HG03442 (cell line): ENCODE measurements around the gene FBXW8.
A peak's percentile ranks its signal among the peaks of the same experiment; 100 is the strongest.

Experiments used
- ATAC-seq: cut with Tn5 transposase; IDR thresholded peaks from one replicate; pipeline ENCODE4 v1.9.1; 2021; ENCODE audit warnings: mild to moderate bottlenecking, moderate library complexity; ENCODE audit not compliant: unreplicated experiment

Gene FBXW8

GRCh38 chr12:116885491-116885890 is 25.3 kb upstream of the FBXW8 start:
- ATAC-seq: no peak

GRCh38 chr12:116887244-116887643 is 23.5 kb upstream of the FBXW8 start:
- ATAC-seq: no peak

GRCh38 chr12:116887897-116888296 is 22.9 kb upstream of the FBXW8 start:
- ATAC-seq: no peak

- no peak for ATAC-seq
These were observed 20.4 kb upstream of the FBXW8 start for GRCh38 chr12:116890330-116890729.

- no peak for ATAC-seq
These were observed 19.7 kb upstream of the FBXW8 start for GRCh38 chr12:116891019-116891418.

- ATAC-seq: no peak
These were observed 18.2 kb upstream of the FBXW8 start for GRCh38 chr12:116892349-116893140.

- no peak for ATAC-seq
These were observed 15.8 kb upstream of the FBXW8 start for GRCh38 chr12:116894913-116895312.

- no peak for ATAC-seq
These were observed 14.3 kb upstream of the FBXW8 start for GRCh38 chr12:116896411-116896924.

- no peak for ATAC-seq
These were observed 13.3 kb upstream of the FBXW8 start for GRCh38 chr12:116897476-116897875.

GRCh38 chr12:116898669-116899068 is 12.1 kb upstream of the FBXW8 start:
- ATAC-seq: no peak

GRCh38 chr12:116901612-116902011 is 9.1 kb upstream of the FBXW8 start:
- ATAC-seq: no peak

GRCh38 chr12:116903818-116904217 is 6.9 kb upstream of the FBXW8 start:
- ATAC-seq: no peak

- ATAC-seq: no peak
These were observed 4.5 kb upstream of the FBXW8 start for GRCh38 chr12:116906285-116906684.

GRCh38 chr12:116910280-116910644 is 488 bp upstream of the FBXW8 start:
- no peak for ATAC-seq

- no peak for ATAC-seq
These were observed 4.6 kb downstream of the FBXW8 start for GRCh38 chr12:116915326-116915725.

- no peak for ATAC-seq
These were observed 5.4 kb downstream of the FBXW8 start for GRCh38 chr12:116916122-116916521.

GRCh38 chr12:116916714-116917114 is 6.0 kb downstream of the FBXW8 start:
- peak; percentile 96 for ATAC-seq

GRCh38 chr12:116918464-116918863 is 7.7 kb downstream of the FBXW8 start:
- ATAC-seq: no peak

- no peak for ATAC-seq
These were observed 8.5 kb downstream of the FBXW8 start for GRCh38 chr12:116919247-116919661.

GRCh38 chr12:116919706-116920485 is 9.1 kb downstream of the FBXW8 start:
- no peak for ATAC-seq

GRCh38 chr12:116920939-116921338 is 10.2 kb downstream of the FBXW8 start:
- no peak for ATAC-seq
